ENCODE results near the gene CUBN.

The CUBN gene

GRCh38 chr10:17031637-17032635, 97.7 kb downstream of the CUBN start:
- H3K27ac ChIP-seq = no peak overlapping the region; the same call in 1 of the 2 replicates
- TF ChIP-seq CTCF (conservative IDR thresholded peaks at IDR 0.05) = no peak
- no peak for TF ChIP-seq ZFX (IDR thresholded peaks at IDR 0.05)

- peak overlapping the region; percentile 31; the same call in 1 of the 2 replicates for H3K27ac ChIP-seq
- no peak for TF ChIP-seq ZFX (IDR thresholded peaks at IDR 0.05)
- TF ChIP-seq CTCF (conservative IDR thresholded peaks at IDR 0.05) = no peak
These were observed 99.9 kb downstream of the CUBN start for GRCh38 chr10:17029581-17030271.

DNA sequence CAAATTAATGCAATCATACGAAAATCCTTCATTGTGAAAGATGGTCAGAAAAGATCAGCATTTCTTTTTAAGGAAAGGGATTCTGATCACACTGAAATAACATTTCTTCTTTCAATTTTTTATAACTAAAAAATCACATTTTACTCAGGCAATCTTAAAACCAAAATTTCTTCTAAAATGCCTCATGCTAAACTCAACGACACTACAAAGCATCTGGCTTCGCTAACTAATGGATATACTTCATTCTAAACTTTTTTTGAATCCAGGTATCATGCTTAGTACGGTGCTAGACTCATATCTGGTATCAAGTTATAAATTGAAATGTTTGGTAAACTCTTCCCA, 100.4 kb downstream of the CUBN start:
- TF ChIP-seq ZFX (IDR thresholded peaks at IDR 0.05) (no peak), CTCF (conservative IDR thresholded peaks at IDR 0.05) (no peak)
- no peak overlapping the region for H3K27ac ChIP-seq

GRCh38 chr10:17028798-17029197, 100.8 kb downstream of the CUBN start:
- H3K27ac ChIP-seq = no peak overlapping the region
- TF ChIP-seq CTCF (conservative IDR thresholded peaks at IDR 0.05) (no peak), ZFX (IDR thresholded peaks at IDR 0.05) (no peak)

GRCh38 chr10:17026686-17027485, 102.7 kb downstream of the CUBN start:
- no peak overlapping the region for H3K27ac ChIP-seq
- TF ChIP-seq ZFX (IDR thresholded peaks at IDR 0.05) (no peak), CTCF (conservative IDR thresholded peaks at IDR 0.05) (no peak)

- H3K27ac ChIP-seq = no peak overlapping the region
- TF ChIP-seq CTCF (conservative IDR thresholded peaks at IDR 0.05) (no peak), ZFX (IDR thresholded peaks at IDR 0.05) (no peak)
These were observed 103.9 kb downstream of the CUBN start for GRCh38 chr10:17025444-17026295.
